ENCODE results near the gene SGMS1.
"Not testable (repeated sequence)": the region's sequence is repeated elsewhere in the genome, so short reads cannot be mapped to it uniquely, and the experiment has no call there.

Gene SGMS1

GRCh38 chr10:50623663-50624412 lies at the start of gene SGMS1:
Gene SGMS1 (minus strand): TSS chr10:50623956. CDS start chr10:50344114, 279,842 bp downstream.
- peak; percentile 86 for DNase-seq

GRCh38 chr10:50672152-50672551 lies 48.4 kb upstream of the SGMS1 start:
- DNase-seq, result not testable (repeated sequence)

- not testable (repeated sequence) for DNase-seq
Observed at GRCh38 chr10:50671645-50672044, 47.9 kb upstream of the SGMS1 start.

- DNase-seq, result not testable (repeated sequence)
Observed at GRCh38 chr10:50669957-50670356, 46.2 kb upstream of the SGMS1 start.

GRCh38 chr10:50667353-50667752 lies 43.6 kb upstream of the SGMS1 start:
- not testable (repeated sequence) for DNase-seq

- not testable (repeated sequence) for DNase-seq
Observed at GRCh38 chr10:50662420-50662819, 38.7 kb upstream of the SGMS1 start.

GRCh38 chr10:50661563-50661962 lies 37.8 kb upstream of the SGMS1 start:
- DNase-seq, result not testable (repeated sequence)

- DNase-seq, result peak; percentile 65
Observed at GRCh38 chr10:50659865-50660730, 36.3 kb upstream of the SGMS1 start.

- DNase-seq, result not testable (repeated sequence)
Observed at GRCh38 chr10:50659016-50659864, 35.5 kb upstream of the SGMS1 start.

GRCh38 chr10:50658165-50658564 lies 34.4 kb upstream of the SGMS1 start:
- no peak for DNase-seq

- no peak for DNase-seq
Observed at GRCh38 chr10:50653758-50654157, 30.0 kb upstream of the SGMS1 start.

GRCh38 chr10:50653142-50653541 lies 29.4 kb upstream of the SGMS1 start:
- DNase-seq, result peak; percentile 25

- DNase-seq, result no peak
Observed at GRCh38 chr10:50651808-50652207, 28.1 kb upstream of the SGMS1 start.

- DNase-seq, result no peak
Observed at GRCh38 chr10:50650481-50650880, 26.7 kb upstream of the SGMS1 start.

- DNase-seq, result no peak
Observed at GRCh38 chr10:50648935-50649227, 25.1 kb upstream of the SGMS1 start.

- no peak for DNase-seq
Observed at GRCh38 chr10:50648089-50648934, 24.6 kb upstream of the SGMS1 start.

GRCh38 chr10:50647350-50647749 lies 23.6 kb upstream of the SGMS1 start:
- DNase-seq, result not testable (repeated sequence)

GRCh38 chr10:50645236-50645635 lies 21.5 kb upstream of the SGMS1 start:
- no peak for DNase-seq

GRCh38 chr10:50641626-50642025 lies 17.9 kb upstream of the SGMS1 start:
- DNase-seq, result peak; percentile 32

- DNase-seq, result no peak
Observed at GRCh38 chr10:50640238-50640637, 16.5 kb upstream of the SGMS1 start.

- peak; percentile 14 for DNase-seq
Observed at GRCh38 chr10:50636618-50637579, 13.1 kb upstream of the SGMS1 start.

All from EL (cell line).